GM12878 (cell line): ENCODE results near the gene WDR76. TPM values are rescaled to one million over a fixed set of nuclear protein-coding genes. Genes with fewer than 3 reads are reported as not detected.

Source experiments
- ATF2 ChIP-seq: IDR thresholded peaks from 2 replicates; pipeline ENCODE4 v1.6.1; 2012; ENCODE audit warnings: low read length, inconsistent platforms
- BCL3 ChIP-seq: IDR thresholded peaks from 2 replicates; pipeline ENCODE4 v1.6.1; 2011; ENCODE audit warnings: borderline replicate concordance, low read depth, mild to moderate bottlenecking, moderate library complexity, low read length; ENCODE audit not compliant: insufficient read depth, poor library complexity, severe bottlenecking
- E2F8 ChIP-seq: fragments of 450-650 bp; IDR thresholded peaks from 2 replicates; pipeline ENCODE4 v1.6.1; 2018; ENCODE audit warnings: mild to moderate bottlenecking, low read depth, moderate library complexity; ENCODE audit not compliant: partially characterized antibody
- EP300 ChIP-seq, 2 experiments: fragments of 150-350 bp in 1 of 2; IDR thresholded peaks; 2 replicates each; pipeline ENCODE4 v1.6.1; 2011 to 2012; ENCODE audit warnings: low read depth in 2 of 2, low read length in 2 of 2, borderline replicate concordance in 1 of 2, improper control_type of control experiment in 1 of 2, inconsistent platforms in 1 of 2; ENCODE audit not compliant: control insufficient read depth in 1 of 2
- ESRRA ChIP-seq: IDR thresholded peaks from 2 replicates; pipeline ENCODE4 v1.6.1; 2012; ENCODE audit warnings: mild to moderate bottlenecking, low read length, improper control_type of control experiment
- HCFC1 ChIP-seq: fragments of 150-350 bp; IDR thresholded peaks from 2 replicates; pipeline ENCODE4 v1.6.1; 2014; ENCODE audit warnings: low read length
- HDGF ChIP-seq: fragments of 450-650 bp; IDR thresholded peaks from 2 replicates; pipeline ENCODE4 v1.6.1; 2016; ENCODE audit warnings: antibody characterized with exemption
- KAT2A ChIP-seq: conservative IDR thresholded peaks from 2 replicates; pipeline ENCODE4 v1.6.1; 2011; ENCODE audit warnings: low read depth, low read length; ENCODE audit not compliant: control insufficient read depth
- MLLT1 ChIP-seq: fragments of 450-650 bp; IDR thresholded peaks from 2 replicates; pipeline ENCODE4 v1.6.1; 2016; ENCODE audit warnings: mild to moderate bottlenecking
- MXI1 ChIP-seq: fragments of 150-350 bp; IDR thresholded peaks from 2 replicates; pipeline ENCODE4 v1.6.1; 2011; ENCODE audit warnings: low read depth, mild to moderate bottlenecking, inconsistent platforms, low read length, improper control_type of control experiment
- NR2C1 ChIP-seq: fragments of 450-650 bp; IDR thresholded peaks from 2 replicates; pipeline ENCODE4 v1.6.1; 2017; ENCODE audit warnings: antibody characterized with exemption, mild to moderate bottlenecking, moderate library complexity
- PAX5 ChIP-seq: IDR thresholded peaks from 2 replicates; pipeline ENCODE4 v1.6.1; 2011; ENCODE audit warnings: low read depth, low read length, borderline replicate concordance
- PRDM15 ChIP-seq: fragments of 450-650 bp; formaldehyde crosslinking; IDR thresholded peaks from 2 replicates; pipeline ENCODE4 v1.4.0; 2020; ENCODE audit warnings: mild to moderate bottlenecking, moderate library complexity
- SMAD1 ChIP-seq: fragments of 450-650 bp; IDR thresholded peaks from 2 replicates; pipeline ENCODE4 v1.6.1; 2018; ENCODE audit warnings: mild to moderate bottlenecking, low read depth; ENCODE audit not compliant: partially characterized antibody
- TAF1 ChIP-seq: IDR thresholded peaks from 2 replicates; pipeline ENCODE4 v1.6.1; 2011; ENCODE audit warnings: mild to moderate bottlenecking, low read depth, low read length, borderline replicate concordance
- TARDBP ChIP-seq: IDR thresholded peaks from 2 replicates; pipeline ENCODE4 v1.6.1; 2016; ENCODE audit warnings: borderline replicate concordance
- polyA plus RNA-seq, 11 experiments: library from polyadenylated mRNA; depleted of rRNA in 4 of 11; unstranded in 6 of 11; stranded (reverse) in 5 of 11; fragments of >200 nt; fragmentation: Nextera tagmentation in 4 of 11; fragmentation: Illumina TruSeq in 1 of 11; extraction: Ambion mirVana in 4 of 11; extraction: Trizol in 1 of 11; gene quantifications; 1 replicate in 1 of 11; 2 replicates in 10 of 11; pipeline versions ENCODE4 v1.2.1 to v1.2.3, GENCODE V29; 2011 to 2016; ENCODE audit warnings: inconsistent platforms in 2 of 11, missing spikeins in 2 of 11, low read depth in 1 of 11
- total RNA-seq, 4 experiments: library from RNA; depleted of rRNA in 3 of 4; stranded (reverse); fragments of >200 nt in 3 of 4; fragmentation: Illumina TruSeq in 1 of 4; extraction: Trizol in 1 of 4; gene quantifications; 2 replicates each; pipeline versions ENCODE4 v1.2.1 to v1.2.3, GENCODE V29; 2013 to 2021

Gene WDR76
- total and polyA plus RNA-seq, 10 of the 15 experiments (the other 5 are each of a cell fraction or from before 2014, with no cell fraction given): 8.0 to 59.7 (median 34.5) TPM

- TF ChIP-seq MLLT1 (peak; percentile 84), KAT2A (no peak), EP300 (IDR thresholded peaks at IDR 0.05; ENCODE audit: borderline replicate concordance in 1 of 2, control insufficient read depth in 1 of 2, low read depth in 2 of 2, low read length in 2 of 2) (peak in 1 of 2 experiments; percentile 35; a peak in 2 of 4 replicates), PAX5 (peak; percentile 34; the same call in 1 of the 2 replicates), TARDBP (no peak), NR2C1 (no peak), HCFC1 (0 out of 2 replicates have a peak, but pooled peaks have one; percentile 28), MXI1 (peak; percentile 87), ATF2 (no peak), BCL3 (peak; percentile 82), HDGF (peak; percentile 77; the same call in 1 of the 2 replicates), ESRRA (0 out of 2 replicates have a peak, but pooled peaks have one; percentile 26), SMAD1 (peak; percentile 80), E2F8 (peak; percentile 90), PRDM15 (CRISPR knock-in tag) (no peak), TAF1 (peak; percentile 88)
Observed at GRCh38 chr15:43800286-43801141, 26.3 kb upstream of the WDR76 start, which contains the start of gene HYPK (continued).
